ENCODE measurements around the gene SLC7A4.

Gene SLC7A4

GRCh38 chr22:20998411-20999336 lies 33.7 kb downstream of the SLC7A4 start:
- in situ Hi-C loops (cut with HindIII; ENCODE audit: low sequenced_read_pairs): no loop called here
- TF ChIP-seq CTCF (IDR thresholded peaks at IDR 0.05; ENCODE audit: low read depth, low read length): no peak
- no peak for DNase-seq (ENCODE audit: low read depth, low spot score)
- no peak overlapping the region for H3K4me3 ChIP-seq (ENCODE audit: low read depth, low read length)

GRCh38 chr22:20997536-20998257 lies 34.7 kb downstream of the SLC7A4 start:
- DNase-seq (ENCODE audit: low read depth, low spot score): no peak
- H3K4me3 ChIP-seq (ENCODE audit: low read depth, low read length): no peak overlapping the region
- no peak for TF ChIP-seq CTCF (IDR thresholded peaks at IDR 0.05; ENCODE audit: low read depth, low read length)
- in situ Hi-C loops (cut with HindIII; ENCODE audit: low sequenced_read_pairs): no loop called here

- no peak for DNase-seq (ENCODE audit: low read depth, low spot score)
- no peak for TF ChIP-seq CTCF (IDR thresholded peaks at IDR 0.05; ENCODE audit: low read depth, low read length)
- no peak overlapping the region for H3K4me3 ChIP-seq (ENCODE audit: low read depth, low read length)
- in situ Hi-C loops (cut with HindIII; ENCODE audit: low sequenced_read_pairs): no loop called here
Measured at GRCh38 chr22:20996598-20997535, 35.5 kb downstream of the SLC7A4 start.

GRCh38 chr22:20996031-20996410 lies 36.3 kb downstream of the SLC7A4 start:
- no peak for DNase-seq (ENCODE audit: low read depth, low spot score)
- no peak for TF ChIP-seq CTCF (IDR thresholded peaks at IDR 0.05; ENCODE audit: low read depth, low read length)
- H3K4me3 ChIP-seq (ENCODE audit: low read depth, low read length): no peak overlapping the region
- in situ Hi-C loops (cut with HindIII; ENCODE audit: low sequenced_read_pairs): no loop called here

GRCh38 chr22:20995329-20996030 lies 36.9 kb downstream of the SLC7A4 start:
- DNase-seq (ENCODE audit: low read depth, low spot score): no peak
- in situ Hi-C loops (cut with HindIII; ENCODE audit: low sequenced_read_pairs): no loop called here
- H3K4me3 ChIP-seq (ENCODE audit: low read depth, low read length): no peak overlapping the region
- TF ChIP-seq CTCF (IDR thresholded peaks at IDR 0.05; ENCODE audit: low read depth, low read length): no peak

Data from astrocyte of the spinal cord (primary cell).